ENCODE data around the gene ARID4A.

The ARID4A gene

DNA sequence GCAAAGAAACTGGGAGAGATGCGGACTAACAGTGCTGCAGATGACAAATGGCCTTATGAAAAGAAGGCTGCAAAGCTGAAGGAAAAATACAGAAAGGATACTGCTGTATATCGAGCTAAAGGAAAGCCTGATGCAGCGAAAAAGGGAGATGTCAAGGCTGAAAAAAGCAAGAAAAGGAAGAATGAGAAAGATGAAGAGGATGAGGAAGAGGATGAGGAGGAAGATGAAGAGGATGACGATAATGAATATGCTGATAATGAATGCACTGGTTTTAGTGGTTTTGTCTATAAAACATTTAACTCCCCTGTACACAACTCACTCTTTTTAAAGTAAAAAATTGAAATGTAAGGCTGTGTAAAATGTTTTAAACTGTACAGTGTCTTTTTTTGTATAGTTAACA is 13.2 kb upstream of the ARID4A start:
- in situ Hi-C loops (cut with HindIII; ENCODE audit: low pct_ligation_motif_present, low pct_unique_long_range_greater_than_20kb, low sequenced_read_pairs), result no loop called here
- no peak for DNase-seq

DNA sequence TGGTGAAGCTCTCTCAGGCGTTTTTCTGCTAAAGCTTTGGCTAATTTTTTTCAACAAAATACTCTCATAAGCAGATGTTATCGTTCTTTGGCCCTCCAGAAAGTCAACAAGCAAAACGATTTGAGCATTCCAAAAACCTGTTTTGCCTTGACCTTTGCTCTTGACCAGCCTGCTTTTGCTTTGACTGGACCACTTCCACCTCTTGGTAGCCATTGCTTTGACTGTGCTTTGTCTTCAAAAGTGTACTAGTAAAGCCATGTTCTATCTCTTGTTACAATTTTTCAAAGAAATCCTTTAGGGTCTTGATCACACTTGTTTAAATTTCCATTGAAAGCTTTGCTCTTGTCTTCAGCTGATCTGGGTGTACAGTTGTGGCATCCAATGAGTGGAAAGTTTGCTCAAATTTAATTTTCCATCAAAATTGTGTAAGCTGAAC is 10.7 kb upstream of the ARID4A start:
- in situ Hi-C loops (cut with HindIII; ENCODE audit: low pct_ligation_motif_present, low pct_unique_long_range_greater_than_20kb, low sequenced_read_pairs), result no loop called here
- DNase-seq, result no peak

DNA sequence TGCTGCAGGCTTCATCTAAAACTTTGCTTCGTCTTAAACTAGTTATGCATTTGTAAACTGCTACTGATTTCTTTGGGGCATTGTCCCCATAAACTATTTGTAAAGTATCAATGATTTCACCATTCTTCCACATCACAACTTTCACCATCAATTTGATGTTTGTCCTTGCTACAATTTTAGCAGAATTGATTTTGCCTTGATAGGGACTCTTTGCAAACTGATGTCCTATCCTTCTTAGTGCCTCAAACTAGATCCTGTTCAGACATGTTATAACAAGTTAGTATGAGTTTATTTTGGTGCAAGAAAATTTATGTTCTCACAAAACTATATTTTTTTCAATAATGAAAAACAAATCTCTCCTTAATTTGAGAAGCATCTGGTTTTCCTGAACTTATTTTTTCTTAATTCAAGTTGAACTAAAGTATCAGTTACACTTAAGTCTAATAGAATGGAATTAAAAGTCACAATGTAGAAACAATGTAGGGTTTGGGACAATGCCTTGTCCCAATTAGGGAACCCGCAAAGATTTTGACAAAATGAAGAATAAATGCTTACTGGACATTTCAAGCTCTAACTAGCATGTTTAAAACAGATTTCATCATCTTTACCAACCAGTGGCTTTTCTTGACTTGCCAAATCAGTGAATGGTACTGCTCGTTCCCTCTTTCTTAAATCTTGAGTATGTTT is 10.1 kb upstream of the ARID4A start:
- in situ Hi-C loops (cut with HindIII; ENCODE audit: low pct_ligation_motif_present, low pct_unique_long_range_greater_than_20kb, low sequenced_read_pairs), result no loop called here

DNA sequence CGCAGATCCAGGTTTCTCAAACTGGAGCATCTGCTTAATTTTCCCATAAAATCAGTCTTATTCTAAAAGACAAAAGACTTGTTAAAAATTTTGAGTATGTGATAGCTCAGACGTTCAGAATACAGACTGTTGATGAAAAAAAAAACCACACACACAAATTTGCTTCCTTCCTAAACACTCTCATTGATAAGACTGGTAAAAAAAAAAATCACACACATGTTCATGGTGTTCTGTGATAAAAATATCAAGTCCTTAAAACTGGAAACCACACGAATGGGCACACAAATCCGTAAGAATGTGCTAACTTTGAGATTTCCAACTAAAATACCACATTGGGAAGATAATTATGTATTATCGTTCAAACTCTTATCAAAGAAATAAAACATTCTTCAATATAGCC is 6.7 kb upstream of the ARID4A start:
- in situ Hi-C loops (cut with HindIII; ENCODE audit: low pct_ligation_motif_present, low pct_unique_long_range_greater_than_20kb, low sequenced_read_pairs), result no loop called here
- no peak for DNase-seq

More for the DNA sequence above, 10.1 kb upstream of the ARID4A start:
- no peak for DNase-seq

DNA sequence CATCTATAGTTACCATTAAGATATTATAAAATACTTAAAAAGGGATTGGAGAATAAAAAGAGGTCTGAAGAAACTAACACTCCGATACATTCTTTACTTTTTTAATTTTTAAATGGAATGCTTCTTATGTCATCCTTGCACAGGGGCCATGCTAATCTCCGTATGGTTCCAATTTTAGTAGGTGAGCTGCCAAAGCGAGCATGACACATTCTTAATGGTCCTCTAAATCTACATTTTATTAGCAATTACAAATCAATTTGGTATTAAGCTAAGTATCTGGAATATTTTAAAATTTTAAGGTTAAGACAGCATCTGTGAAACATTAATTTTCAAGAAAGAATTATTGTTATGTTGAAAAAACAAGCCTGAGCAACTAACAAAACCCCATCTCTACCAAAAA is 6.2 kb upstream of the ARID4A start:
- DNase-seq, result no peak
- in situ Hi-C loops (cut with HindIII; ENCODE audit: low pct_ligation_motif_present, low pct_unique_long_range_greater_than_20kb, low sequenced_read_pairs), result no loop called here

DNA sequence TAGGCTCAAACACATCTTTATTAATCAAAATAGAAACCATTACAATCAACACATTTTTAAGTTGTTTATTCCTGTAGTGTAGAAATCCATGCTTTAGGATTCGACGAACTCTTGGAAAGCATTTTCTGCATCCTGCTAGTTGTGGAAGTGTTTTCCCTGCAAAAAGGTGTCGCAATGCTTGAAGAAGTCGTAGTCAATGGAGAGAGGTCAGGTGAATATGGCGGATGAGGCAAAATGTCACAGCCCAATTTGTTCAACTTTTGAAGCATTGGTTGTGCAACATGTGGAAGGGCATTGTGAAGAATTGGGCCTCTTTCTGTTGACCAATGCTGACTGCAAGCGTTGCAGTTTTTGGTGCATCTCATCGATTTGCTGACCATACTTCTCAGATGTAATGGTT is 4.2 kb upstream of the ARID4A start:
- DNase-seq, result no peak
- in situ Hi-C loops (cut with HindIII; ENCODE audit: low pct_ligation_motif_present, low pct_unique_long_range_greater_than_20kb, low sequenced_read_pairs), result no loop called here

DNA sequence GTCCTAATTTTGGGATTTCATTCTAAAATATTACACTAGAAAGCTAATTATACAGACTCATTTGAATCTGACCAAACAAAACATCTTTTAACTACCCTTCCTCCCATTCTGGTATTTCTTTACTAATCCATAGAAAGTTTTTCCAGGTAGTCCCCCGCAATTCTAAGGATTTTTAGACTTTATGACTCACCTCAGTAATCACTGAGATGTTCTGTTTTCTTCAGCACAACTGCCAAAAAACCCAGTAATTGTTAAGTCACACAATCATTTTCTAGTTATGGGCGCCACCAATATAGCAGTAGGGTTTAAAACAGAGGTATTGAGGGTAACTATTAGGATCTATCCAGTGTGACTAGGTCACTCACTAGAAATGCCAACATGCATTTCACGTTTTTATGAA is 1.6 kb upstream of the ARID4A start:
- no peak for DNase-seq
- in situ Hi-C loops (cut with HindIII; ENCODE audit: low pct_ligation_motif_present, low pct_unique_long_range_greater_than_20kb, low sequenced_read_pairs), result no loop called here

DNA sequence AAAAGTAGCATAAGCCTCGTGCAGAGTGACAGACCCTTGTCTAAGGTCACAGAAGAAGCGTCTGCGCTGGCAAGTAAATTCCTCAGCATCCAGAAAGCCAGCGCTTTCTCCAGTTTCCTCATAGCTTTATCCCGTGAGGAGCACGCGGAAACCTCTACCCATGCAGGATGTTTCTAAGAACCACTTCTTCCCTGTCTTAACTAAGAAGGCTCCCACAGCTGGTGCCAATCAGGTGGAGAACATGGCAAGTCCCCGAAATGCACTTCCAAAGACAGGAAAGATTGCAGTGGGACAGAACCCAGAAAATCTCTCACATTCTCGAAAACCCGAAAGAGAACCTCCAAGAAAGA is 968 bp upstream of the ARID4A start:
- in situ Hi-C loops (cut with HindIII; ENCODE audit: low pct_ligation_motif_present, low pct_unique_long_range_greater_than_20kb, low sequenced_read_pairs), result no loop called here
- DNase-seq, result peak; percentile 48

DNA sequence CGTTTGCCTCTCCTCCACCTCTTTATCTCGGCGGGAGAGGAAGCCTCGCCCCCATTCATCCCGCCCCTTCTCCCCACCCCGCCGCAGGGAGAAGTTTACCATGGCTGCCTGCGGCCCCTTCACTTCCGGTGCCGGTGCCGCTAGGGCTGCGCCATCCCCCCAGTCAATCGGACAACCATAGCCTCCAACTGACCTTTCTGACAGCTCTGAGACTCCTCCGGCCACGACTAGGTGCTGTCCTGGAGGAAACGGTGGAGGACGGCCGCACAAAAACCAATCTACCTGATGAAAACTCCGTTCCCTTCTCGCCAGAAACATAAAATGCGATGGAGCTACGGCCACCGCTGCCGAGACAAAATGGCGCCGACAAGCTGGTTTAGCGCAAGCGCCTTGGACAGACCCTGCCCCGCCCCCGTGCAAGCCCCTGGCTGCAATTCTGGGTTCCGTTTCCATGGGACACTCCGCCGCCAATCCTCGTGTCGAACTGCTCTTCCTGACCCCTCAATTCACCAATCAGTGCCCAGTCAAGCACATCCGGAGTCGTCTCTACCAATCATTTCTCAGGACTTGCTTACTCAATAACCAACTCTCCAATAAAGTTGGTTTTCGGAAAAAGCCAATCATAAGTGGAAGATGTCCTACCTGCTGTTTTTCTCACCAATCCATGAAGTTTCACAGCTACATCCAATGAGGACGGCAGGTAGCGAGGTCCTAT is 436 bp upstream of the ARID4A start:
- DNase-seq, result peak; percentile 99
- in situ Hi-C loops (cut with HindIII; ENCODE audit: low pct_ligation_motif_present, low pct_unique_long_range_greater_than_20kb, low sequenced_read_pairs), result no loop called here

DNA sequence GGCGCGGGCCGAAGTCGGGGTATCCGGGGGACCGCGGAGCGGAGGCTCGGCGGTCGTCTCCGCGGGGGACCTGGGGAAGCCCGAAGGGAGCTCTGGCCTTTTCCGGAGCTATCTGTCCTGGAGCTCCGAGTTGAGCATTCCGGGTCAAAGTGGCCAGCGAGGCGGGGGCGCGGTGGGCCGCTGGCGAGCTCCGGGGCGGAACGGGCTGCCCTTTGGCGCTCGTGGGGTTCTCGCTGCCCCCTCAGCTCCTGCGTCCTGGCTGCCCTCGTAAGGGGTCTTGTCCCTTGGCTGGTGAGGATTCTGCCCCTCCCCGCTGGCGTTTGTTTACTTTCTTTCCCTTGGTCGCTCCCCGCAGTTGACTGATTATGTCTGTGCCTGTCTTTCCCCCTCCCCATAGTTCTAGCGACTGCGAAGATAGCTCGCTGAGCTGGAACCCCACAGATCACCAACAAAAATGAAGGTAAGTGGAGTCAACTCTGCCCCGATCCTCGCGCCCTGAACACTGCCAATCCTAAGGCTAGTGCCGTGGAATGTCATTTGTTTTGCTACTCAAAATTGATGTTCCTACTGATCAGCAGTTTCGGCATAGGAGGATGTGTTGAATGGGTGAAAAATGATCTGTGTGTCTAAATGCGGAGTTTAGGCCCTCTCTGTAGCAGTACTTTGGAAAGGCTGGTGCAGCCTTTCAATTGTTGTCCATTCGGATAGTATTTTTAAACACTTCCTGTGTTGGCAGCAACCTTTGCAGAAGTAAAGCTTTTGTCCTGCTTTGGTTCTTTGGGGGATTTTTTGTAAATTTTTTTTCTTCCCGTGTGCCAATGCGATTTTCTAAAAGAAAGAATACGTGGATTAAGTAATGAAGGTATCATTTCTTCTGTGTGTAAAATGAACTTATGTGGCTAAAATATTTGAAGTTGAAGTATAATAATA is 1.3 kb downstream of the ARID4A start:
- in situ Hi-C loops (cut with HindIII; ENCODE audit: low pct_ligation_motif_present, low pct_unique_long_range_greater_than_20kb, low sequenced_read_pairs), result no loop called here

DNA sequence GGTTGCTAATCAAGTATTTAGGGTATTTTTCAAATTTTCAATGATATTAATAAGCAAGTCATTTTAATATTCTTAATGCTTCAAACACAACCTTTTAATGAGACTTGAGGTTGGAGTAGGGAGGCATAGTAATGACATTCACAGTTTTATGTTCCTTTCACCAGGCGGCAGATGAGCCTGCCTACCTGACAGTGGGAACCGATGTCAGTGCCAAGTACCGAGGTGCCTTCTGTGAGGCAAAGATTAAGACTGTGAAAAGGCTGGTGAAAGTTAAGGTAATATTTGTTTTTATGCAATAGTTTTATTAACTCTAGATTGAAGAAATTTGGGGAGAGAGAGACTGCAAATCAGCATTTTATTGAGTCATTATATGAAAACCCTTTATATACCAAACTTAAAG is 3.1 kb downstream of the ARID4A start:
- in situ Hi-C loops (cut with HindIII; ENCODE audit: low pct_ligation_motif_present, low pct_unique_long_range_greater_than_20kb, low sequenced_read_pairs), result no loop called here
- no peak for DNase-seq

More for the DNA sequence above, 1.3 kb downstream of the ARID4A start:
- no peak for DNase-seq

DNA sequence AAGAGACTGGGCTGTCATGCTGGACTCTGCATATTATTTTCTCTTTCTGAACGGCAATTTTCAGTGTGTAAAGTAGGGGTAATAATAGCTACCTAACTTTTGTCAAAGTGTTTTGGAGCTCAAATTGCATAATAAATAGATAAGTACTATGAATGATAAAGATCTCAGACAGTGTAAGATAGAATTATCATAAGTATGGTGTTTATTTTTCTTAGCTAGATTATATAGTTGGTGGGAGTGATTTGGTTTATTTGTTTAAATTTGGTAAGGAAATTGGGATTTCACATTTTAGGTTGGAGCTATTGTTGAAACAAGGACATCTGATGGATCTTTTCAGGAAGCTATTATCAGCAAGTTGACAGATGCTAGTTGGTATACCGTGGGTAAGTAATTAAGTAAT is 7.4 kb downstream of the ARID4A start:
- in situ Hi-C loops (cut with HindIII; ENCODE audit: low pct_ligation_motif_present, low pct_unique_long_range_greater_than_20kb, low sequenced_read_pairs), result no loop called here
- no peak for DNase-seq

DNA sequence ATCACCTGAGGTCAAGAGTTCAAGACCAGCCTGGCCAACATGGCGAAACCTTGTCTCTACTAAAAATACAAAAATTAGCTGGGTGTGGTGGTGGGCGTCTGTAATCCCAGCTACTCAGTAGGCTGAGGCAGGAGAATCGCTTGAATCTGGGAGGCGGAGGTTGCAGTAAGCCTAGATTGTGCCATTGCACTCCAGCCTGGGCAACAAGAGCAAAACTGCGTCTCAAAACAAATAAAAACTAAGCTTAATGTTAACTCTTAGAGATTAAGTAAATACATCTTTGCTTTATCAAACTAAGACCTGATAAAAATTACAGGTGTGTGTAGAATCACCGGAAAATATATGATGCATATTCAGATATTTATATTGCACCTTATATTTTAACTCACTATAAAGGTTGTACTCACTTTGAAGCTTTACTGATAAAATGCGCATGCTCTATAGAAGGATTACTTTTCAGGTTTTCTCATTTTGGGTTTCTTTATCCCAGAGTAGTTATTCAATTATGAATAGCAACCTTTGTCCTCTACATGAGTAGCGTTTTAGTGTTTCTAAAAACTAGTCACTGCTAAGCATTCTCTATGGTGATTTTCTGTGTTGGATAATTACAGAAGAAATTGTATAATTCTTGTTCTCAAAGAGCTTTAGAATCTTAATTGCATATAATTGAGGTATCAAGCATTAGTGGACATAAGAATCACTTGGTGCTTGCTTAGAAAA is 9.4 kb downstream of the ARID4A start:
- in situ Hi-C loops (cut with HindIII; ENCODE audit: low pct_ligation_motif_present, low pct_unique_long_range_greater_than_20kb, low sequenced_read_pairs), result no loop called here
- no peak for DNase-seq

DNA sequence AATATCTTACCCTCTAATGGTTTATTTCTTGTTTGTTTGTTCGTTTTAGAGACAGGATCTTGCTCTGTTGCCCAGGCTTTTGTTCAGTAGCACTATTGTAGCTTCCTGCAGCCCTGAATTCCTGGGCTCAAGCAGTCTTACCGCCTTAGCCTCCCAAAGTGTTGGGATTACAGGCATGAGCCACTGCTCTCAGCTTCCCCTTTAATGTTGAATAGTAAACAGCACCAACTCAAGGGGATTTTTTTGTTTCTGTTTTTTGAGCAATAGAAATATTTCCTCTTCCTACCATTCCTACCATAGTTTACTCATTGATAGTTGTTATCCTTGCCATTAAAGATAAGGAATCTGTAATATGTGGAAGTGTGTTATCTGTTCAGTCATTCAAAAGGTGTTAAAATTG is 10.7 kb downstream of the ARID4A start:
- DNase-seq, result no peak
- in situ Hi-C loops (cut with HindIII; ENCODE audit: low pct_ligation_motif_present, low pct_unique_long_range_greater_than_20kb, low sequenced_read_pairs), result no loop called here

DNA sequence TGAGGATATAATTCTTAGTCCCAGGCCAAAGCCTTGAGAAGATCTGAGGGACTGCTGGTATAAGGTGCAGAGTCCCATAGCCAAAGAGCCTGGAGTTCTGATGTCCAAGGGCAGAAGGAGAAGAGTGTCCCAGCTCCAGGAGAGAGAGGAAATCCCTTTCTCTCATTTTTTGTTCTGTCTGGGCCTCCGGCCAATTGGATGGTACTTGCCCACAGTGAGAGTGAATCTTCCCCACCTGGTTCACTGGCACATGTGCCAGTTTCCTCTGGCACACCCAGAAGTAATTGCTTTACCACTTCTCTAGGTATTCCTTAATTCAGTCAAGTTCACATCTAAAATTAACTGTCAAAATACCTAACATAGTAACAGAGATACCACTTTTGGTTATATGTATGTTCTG is 15.3 kb downstream of the ARID4A start:
- DNase-seq, result no peak
- in situ Hi-C loops (cut with HindIII; ENCODE audit: low pct_ligation_motif_present, low pct_unique_long_range_greater_than_20kb, low sequenced_read_pairs), result no loop called here

DNA sequence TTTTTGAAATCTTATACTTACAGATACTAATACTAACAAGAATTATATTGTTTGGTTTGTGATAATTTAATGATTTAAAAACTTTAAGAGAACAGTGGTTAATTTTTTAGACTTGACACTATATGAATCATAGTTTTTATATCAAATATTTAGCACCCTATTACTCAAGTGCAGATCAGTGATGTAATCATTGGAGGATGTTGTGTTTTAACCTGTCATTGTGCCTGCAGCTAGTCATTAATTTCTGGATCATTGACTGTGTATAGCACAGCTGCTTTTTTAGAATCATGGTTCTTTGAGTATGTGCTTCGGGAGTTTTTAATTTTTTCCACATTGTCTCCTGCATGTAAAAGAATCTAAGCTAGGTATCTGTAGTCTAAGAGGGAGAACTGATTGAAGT is 17.3 kb downstream of the ARID4A start:
- no peak for DNase-seq
- in situ Hi-C loops (cut with HindIII; ENCODE audit: low pct_ligation_motif_present, low pct_unique_long_range_greater_than_20kb, low sequenced_read_pairs), result no loop called here

DNA sequence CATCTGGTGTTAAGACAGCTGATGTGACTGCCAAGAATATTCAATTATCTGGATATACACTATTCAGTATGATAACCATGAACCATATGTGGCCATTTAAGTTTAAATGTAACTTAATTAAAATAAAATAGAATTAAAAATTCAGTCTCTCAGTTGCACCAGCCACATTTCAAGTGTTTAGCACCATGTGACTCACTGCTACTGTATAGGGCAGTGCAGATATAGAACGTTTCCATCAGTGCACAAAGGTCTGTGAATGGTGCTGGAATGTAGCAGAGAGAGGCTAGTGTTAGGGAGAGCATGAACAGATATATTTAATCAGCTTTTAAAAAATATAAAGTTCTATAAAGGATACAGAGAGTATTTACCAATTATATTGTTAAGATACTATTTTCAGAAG is 28.7 kb downstream of the ARID4A start:
- DNase-seq, result no peak
- in situ Hi-C loops (cut with HindIII; ENCODE audit: low pct_ligation_motif_present, low pct_unique_long_range_greater_than_20kb, low sequenced_read_pairs), result no loop called here

DNA sequence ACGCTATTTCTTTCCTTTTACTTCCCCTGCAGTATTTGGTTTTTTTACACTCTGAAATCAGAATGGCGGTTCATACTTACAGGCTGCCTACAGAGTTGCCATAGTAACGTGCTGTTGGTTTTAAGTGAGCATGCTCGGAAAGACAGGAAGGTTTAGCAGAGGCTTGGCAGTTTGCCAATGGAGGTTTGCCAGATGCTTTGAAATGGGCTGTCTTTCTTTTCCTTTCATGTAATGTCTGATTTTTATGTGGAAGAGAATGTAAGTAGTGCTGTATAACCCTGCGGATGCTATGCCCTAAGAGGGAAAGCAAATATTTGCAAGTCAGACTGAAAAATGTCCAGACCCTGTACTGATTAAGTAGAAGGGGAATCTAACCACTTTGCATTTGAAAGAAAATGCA is 32.8 kb downstream of the ARID4A start:
- in situ Hi-C loops (cut with HindIII; ENCODE audit: low pct_ligation_motif_present, low pct_unique_long_range_greater_than_20kb, low sequenced_read_pairs), result no loop called here
- peak; percentile 90 for DNase-seq

DNA sequence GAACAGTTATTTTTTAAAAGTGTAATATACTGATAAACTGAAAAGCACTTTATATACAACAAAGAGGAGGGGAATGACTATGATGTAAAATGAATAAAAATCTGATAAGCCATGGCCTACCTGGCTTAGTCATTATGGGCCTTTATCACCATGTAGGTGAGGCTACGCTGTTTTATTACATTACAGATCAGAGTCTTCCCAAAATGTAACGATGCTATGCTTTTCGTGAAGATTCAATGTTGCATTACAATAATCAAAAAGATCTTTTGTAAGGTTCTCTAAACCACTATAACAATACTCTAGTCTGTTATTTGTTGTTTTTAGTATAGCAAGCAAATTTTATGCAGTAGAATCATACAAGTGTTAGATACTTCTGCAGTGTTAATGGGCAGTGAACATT is 34.2 kb downstream of the ARID4A start:
- in situ Hi-C loops (cut with HindIII; ENCODE audit: low pct_ligation_motif_present, low pct_unique_long_range_greater_than_20kb, low sequenced_read_pairs), result no loop called here
- no peak for DNase-seq

Data from ACHN (cell line).